Fibroblast of skin of right quadriceps (primary cell): ENCODE data around the gene NDUFS2.
A peak's percentile ranks its signal among the peaks of the same experiment; 100 is the strongest.
"Not testable (repeated sequence)": the region's sequence is repeated elsewhere in the genome, so short reads cannot be mapped to it uniquely, and the experiment has no call there.

Experiments
- DNase-seq: peaks from one replicate; pipeline ENCODE4 v3.0.0-alpha.2; 2013

NDUFS2 gene

GRCh38 chr1:161222175-161223019 is 20.2 kb downstream of the NDUFS2 start:
- no peak for DNase-seq

- DNase-seq, result no peak
Observed at GRCh38 chr1:161223805-161224694, 21.9 kb downstream of the NDUFS2 start.

- DNase-seq, result not testable (repeated sequence)
Observed at GRCh38 chr1:161224695-161225087, 22.5 kb downstream of the NDUFS2 start.

- DNase-seq, result no peak
Observed at GRCh38 chr1:161225178-161225533, 23.0 kb downstream of the NDUFS2 start.

GRCh38 chr1:161225534-161226319 is 23.6 kb downstream of the NDUFS2 start, which contains the start of gene TOMM40L:
TOMM40L (plus strand) TSS chr1:161226060; CDS start chr1:161226490, 430 bp downstream.
- DNase-seq, result peak; percentile 100

GRCh38 chr1:161226320-161226711 is 24.1 kb downstream of the NDUFS2 start:
- no peak for DNase-seq

- DNase-seq, result no peak
Observed at GRCh38 chr1:161226759-161227158, 24.6 kb downstream of the NDUFS2 start.

- peak; percentile 66 for DNase-seq
Observed at GRCh38 chr1:161227196-161227871, 25.2 kb downstream of the NDUFS2 start.

GRCh38 chr1:161228032-161228431 is 25.9 kb downstream of the NDUFS2 start:
- DNase-seq, result no peak

- no peak for DNase-seq
Observed at GRCh38 chr1:161229896-161230295, 27.7 kb downstream of the NDUFS2 start.

GRCh38 chr1:161230762-161231161 is 28.6 kb downstream of the NDUFS2 start:
- no peak for DNase-seq

GRCh38 chr1:161233102-161233501 is 30.9 kb downstream of the NDUFS2 start:
- DNase-seq, result no peak

GRCh38 chr1:161235957-161236775 is 34.0 kb downstream of the NDUFS2 start:
- no peak for DNase-seq

GRCh38 chr1:161238039-161238473 is 35.9 kb downstream of the NDUFS2 start, which contains the start of gene NR1I3:
NR1I3 (minus strand) TSS chr1:161238203; CDS start chr1:161236565, 1,638 bp downstream.
- no peak for DNase-seq

GRCh38 chr1:161241682-161242081 is 39.5 kb downstream of the NDUFS2 start:
- no peak for DNase-seq

GRCh38 chr1:161242313-161242712 is 40.1 kb downstream of the NDUFS2 start:
- DNase-seq, result no peak

GRCh38 chr1:161244888-161245287 is 42.7 kb downstream of the NDUFS2 start:
- no peak for DNase-seq

GRCh38 chr1:161250100-161250499 is 47.9 kb downstream of the NDUFS2 start:
- DNase-seq, result not testable (repeated sequence)

GRCh38 chr1:161250829-161251228 is 48.7 kb downstream of the NDUFS2 start:
- DNase-seq, result no peak

GRCh38 chr1:161251579-161251978 is 49.4 kb downstream of the NDUFS2 start:
- no peak for DNase-seq

GRCh38 chr1:161255302-161255701 is 53.1 kb downstream of the NDUFS2 start:
- not testable (repeated sequence) for DNase-seq
